Stimulated activated CD4-positive, alpha-beta T cell treated with anti-CD3 and anti-CD28 coated beads, Interleukin-2, amount 100 ng/mL, for 48 hours (primary cell): Measurements from ENCODE around the gene NTRK3.
"Not testable (repeated sequence)": the region's sequence is repeated elsewhere in the genome, so short reads cannot be mapped to it uniquely, and the experiment has no call there.

Experiments used
- DNase-seq, 2 donors: peaks; one replicate each; pipeline ENCODE4 v3.0.0-alpha.2; 2020

Gene NTRK3

GRCh38 chr15:87871258-87871681, 385.3 kb downstream of the NTRK3 start:
- no peak for DNase-seq

GRCh38 chr15:87866961-87867360, 389.6 kb downstream of the NTRK3 start:
- no peak for DNase-seq

GRCh38 chr15:87863152-87863551, 393.4 kb downstream of the NTRK3 start:
- DNase-seq: no peak

- DNase-seq: no peak
Measured at GRCh38 chr15:87860743-87861142, 395.8 kb downstream of the NTRK3 start.

GRCh38 chr15:87858651-87859050, 397.9 kb downstream of the NTRK3 start:
- no peak for DNase-seq

DNA sequence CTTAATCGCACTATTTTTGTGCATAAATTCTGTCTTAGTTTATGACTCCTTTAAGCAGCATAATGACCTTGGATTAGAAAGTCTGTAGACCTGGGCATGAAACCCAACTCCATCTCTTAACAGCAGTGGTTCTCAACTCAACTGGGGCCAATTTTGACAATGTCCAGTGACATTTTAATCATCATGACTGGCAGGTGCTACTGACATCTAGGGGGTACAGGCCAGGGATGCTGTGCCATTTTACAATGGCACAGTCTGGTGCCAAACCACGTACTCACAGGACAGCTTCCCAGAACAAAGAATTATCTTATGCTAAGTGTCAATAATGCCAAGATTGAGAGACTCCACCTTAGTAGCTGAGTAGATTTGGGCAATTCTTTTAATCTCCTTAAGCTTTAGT, 405.0 kb downstream of the NTRK3 start:
- DNase-seq: no peak

- DNase-seq: no peak
Measured at GRCh38 chr15:87850916-87851315, 405.6 kb downstream of the NTRK3 start.

- DNase-seq: no peak
Measured at GRCh38 chr15:87849181-87849580, 407.4 kb downstream of the NTRK3 start.

DNA sequence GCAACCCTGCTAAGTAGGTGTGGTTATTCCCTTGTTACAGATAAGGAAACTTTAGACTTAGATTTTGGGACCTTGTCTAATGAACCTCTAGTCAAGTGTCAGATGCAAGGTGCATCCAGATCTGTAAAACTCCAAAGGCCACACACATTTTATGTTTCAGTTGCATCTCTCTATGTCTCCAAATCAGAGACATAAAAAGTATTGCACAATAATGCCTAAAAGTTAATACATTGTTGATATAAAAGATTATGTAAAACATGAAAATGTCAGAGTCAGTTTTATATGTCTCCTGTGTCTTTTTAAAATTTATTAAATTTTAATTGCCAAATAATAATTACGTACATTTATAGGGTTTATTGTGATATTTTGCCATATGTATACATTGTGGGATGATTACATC, 408.5 kb downstream of the NTRK3 start:
- DNase-seq: no peak

DNA sequence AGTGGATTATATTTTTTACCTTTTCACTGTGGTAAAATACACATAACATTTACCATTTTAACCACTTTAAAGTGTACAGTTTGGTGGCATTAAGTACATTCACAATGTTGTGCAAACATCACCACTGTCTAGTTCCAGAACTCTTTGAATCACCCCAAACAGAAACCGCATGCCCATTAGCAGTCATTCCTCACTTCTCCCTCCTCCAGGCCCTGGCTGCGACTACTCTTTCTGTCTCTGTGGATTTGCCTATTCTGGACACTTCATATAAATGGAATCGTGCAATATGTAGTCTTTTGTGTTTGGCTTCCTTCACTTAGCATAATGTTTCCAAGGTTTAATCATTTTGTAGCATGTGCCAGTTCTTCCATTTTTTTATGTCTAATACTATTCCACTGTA, 409.8 kb downstream of the NTRK3 start:
- DNase-seq: no peak

GRCh38 chr15:87843312-87843711, 413.2 kb downstream of the NTRK3 start:
- DNase-seq: no peak

DNA sequence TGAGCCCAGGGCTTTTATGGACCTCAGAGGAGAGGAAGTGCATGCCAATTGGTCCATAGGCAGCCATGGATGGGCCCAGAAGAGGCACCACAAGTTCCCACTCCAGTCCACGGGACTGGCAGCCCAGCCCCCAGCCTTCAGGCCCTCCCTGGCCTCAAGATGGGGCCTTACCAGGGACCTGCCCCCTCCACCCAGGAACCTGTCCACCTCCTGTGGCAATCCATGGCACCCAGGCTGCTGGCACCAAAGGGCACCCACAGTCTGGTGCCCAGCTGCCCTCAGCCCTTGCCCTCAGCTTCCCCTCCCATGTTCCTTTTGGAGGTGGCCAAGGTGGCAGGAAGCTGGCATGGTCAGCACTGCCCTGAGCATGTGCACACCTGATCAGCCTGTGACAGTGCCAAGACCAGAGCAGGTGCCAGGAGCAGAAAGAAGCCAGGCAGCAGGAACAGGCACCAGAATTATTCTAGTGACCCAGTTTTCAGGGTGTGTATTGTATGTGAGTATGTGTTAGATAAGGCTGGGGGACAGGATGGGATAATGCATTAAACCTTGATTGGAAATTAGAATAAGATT, 415.0 kb downstream of the NTRK3 start:
- no peak for DNase-seq

- DNase-seq: not testable (repeated sequence)
Measured at GRCh38 chr15:87835830-87836229, 420.7 kb downstream of the NTRK3 start.

GRCh38 chr15:87833333-87833732, 423.2 kb downstream of the NTRK3 start:
- DNase-seq: not testable (repeated sequence)

DNA sequence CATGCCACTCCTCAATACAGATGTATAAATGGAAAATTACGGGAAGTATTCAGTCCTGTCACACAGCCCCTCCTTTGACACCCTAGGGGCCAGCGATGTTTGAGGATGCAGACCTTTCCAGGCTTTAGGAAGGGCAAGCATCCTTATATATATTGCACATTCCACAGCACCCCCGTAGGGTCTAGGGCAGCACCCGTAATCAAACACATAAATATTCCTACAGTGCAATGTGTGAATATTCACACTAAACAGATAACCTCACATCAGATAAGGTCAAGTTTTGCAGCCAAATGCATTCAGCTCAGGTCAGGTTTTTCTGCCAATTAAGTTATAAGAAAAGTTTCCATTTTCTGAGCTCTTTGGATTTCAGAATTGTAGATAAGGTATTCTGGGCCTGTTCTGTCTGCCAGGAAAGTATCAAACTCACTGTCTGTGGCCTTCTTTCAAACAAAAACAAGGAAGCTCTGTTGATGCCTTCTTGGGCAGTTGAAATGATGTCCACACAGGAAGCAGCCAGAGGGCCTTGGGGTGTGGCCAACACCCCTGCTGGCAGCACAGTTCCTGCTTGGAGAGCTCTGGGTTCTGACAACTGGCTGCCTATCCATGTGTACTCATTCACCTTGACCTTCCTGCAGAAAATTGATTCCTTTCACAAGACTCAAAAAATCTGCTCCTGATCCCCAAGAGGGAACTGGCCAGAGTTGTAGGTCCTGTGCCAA, 427.0 kb downstream of the NTRK3 start:
- DNase-seq: no peak

- no peak for DNase-seq
Measured at GRCh38 chr15:87828608-87829007, 427.9 kb downstream of the NTRK3 start.

- DNase-seq: no peak
Measured at GRCh38 chr15:87827131-87827530, 429.4 kb downstream of the NTRK3 start.

DNA sequence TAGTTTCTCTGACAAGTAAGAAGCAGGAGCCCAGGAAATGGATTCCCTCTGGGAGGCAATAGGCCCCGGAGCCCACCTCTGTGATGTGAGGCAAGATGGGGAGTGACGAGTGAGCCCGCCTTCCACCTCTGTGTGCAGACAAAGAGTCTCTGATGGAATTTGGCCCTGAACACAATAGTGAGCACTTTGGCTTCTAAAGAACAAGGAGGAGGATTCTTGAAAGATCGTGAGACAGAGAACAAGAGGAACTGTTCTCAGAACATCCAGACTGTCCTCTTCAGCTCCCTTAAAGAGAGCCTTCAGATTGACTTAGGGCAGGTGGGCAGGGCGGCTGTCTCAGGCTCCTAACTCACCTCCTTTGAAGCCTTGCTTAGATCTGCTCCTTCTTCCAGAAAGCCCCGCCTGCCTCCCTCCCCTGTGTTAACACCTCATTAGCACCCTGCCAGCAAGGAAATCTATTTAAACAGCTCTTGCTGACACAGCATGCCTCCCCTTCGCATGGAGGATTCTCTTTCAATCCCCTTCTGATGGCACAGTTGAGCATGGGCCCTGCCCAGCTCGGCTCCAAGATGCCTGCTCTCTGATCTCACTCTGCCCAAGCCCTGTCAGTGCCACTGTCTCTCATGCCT, 430.3 kb downstream of the NTRK3 start:
- DNase-seq: no peak

DNA sequence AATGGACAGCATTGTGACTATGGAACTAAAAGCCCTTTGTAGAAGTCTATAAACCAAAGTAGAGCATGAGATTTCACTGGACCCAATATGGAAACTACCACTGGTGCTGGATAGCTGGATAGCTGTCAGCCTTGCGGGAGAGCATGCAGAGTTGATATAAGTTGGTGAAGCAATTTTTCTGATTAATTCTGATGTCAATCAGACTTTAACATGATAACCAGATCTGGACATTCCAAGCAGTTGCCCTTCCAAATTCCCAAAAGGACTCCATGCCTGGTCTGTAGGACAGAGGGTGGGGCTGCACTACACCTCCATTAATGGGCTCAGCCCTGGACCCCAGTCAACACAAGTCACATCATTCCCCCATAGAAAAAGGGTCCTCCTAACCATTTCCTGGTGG, 437.8 kb downstream of the NTRK3 start:
- DNase-seq: no peak

GRCh38 chr15:87817553-87817952, 439.0 kb downstream of the NTRK3 start:
- DNase-seq: no peak

DNA sequence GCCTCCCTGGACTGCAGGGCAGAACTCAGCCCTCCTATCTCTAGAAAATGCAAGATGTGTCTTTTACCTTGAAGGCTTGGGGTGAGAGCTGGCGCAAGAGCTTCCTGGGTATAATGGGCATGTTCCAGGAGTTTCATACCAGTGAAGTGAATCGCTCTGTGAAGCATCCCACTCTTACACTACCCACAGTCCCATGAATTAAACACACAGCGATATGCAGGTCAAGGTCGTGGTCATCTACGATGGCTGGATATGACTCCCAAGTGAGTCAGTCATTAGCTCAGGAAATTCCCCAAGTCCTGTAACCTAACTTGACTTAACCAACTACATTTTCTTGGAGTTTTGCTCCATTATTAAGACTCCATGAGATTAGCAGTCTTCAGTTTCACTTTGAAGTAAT, 439.7 kb downstream of the NTRK3 start:
- no peak for DNase-seq

DNA sequence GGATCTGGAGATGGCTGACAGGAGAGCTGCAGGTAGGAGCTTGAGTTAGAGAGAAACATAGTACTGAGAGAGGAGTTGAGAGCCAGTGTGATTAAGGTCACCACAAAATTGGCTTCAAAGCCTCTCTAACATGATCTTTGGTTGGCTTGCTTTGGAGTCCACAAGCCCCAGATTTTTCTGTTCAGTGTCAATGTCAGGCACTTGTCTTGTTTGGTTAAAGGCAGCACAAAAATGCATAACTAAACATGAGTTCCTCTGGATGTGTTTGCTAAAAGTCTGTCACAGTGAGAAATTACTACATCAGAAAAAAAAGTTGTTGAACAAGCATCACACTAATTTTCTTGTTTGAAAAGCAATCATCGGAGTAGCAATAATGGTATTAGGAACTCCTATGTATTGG, 440.5 kb downstream of the NTRK3 start:
- no peak for DNase-seq
